H1 (cell line): ENCODE measurements around the gene LEPR. TPM values are rescaled to one million over a fixed set of nuclear protein-coding genes. Genes with fewer than 3 reads are reported as not detected.

ENCODE experiments used
- CTCF ChIA-PET: fragments of 300-600 bp; sonication (Branson Sonifier 250); formaldehyde crosslinking; loops from one replicate; lab custom pipeline; 2021; ENCODE audit not compliant: partially characterized antibody; lab: Charles Lee
- POLR2A ChIA-PET: fragments of 300-600 bp; sonication (Branson Sonifier 250); formaldehyde crosslinking; loops from one replicate; lab custom pipeline; 2021; ENCODE audit warnings: inconsistent platforms; ENCODE audit not compliant: partially characterized antibody; lab: Charles Lee
- DNase-seq, 2 experiments: peaks; one replicate each; pipeline versions ENCODE4 v3.0.0 to v3.0.0-alpha.2; 2010 to 2022; ENCODE audit warnings: low spot score in 2 of 2, low read depth in 1 of 2, mixed read lengths in 1 of 2
- FAIRE-seq: peaks from 2 replicates; lab custom pipeline; 2011; peaks lifted over from hg19 to GRCh38; lab: Jason Lieb, UNC
- H2AFZ ChIP-seq: 2 replicates; pipeline ENCODE4 v1.8.1; 2012; ENCODE audit warnings: low read length, inconsistent platforms
- H2AK5ac ChIP-seq: 2 replicates; pipeline ENCODE4 v1.6.1; 2013; ENCODE audit warnings: low read depth, low read length
- H2BK120ac ChIP-seq: replicated peaks from 2 replicates; pipeline ENCODE3; 2013; ENCODE audit warnings: low read depth, low read length, inconsistent platforms
- H2BK12ac ChIP-seq: 2 replicates; pipeline ENCODE4 v1.6.1; 2013; ENCODE audit warnings: low read depth, low read length
- H2BK15ac ChIP-seq: 2 replicates; pipeline ENCODE4 v1.6.1; 2013; ENCODE audit warnings: low read length
- H2BK20ac ChIP-seq: 2 replicates; pipeline ENCODE4 v1.6.1; 2013; ENCODE audit warnings: low read length
- H2BK5ac ChIP-seq: 2 replicates; pipeline ENCODE4 v1.6.1; 2013; ENCODE audit warnings: low read depth, low read length
- H3K14ac ChIP-seq: 2 replicates; pipeline ENCODE4 v1.6.1; 2013; ENCODE audit warnings: inconsistent platforms; ENCODE audit not compliant: insufficient read length
- H3K18ac ChIP-seq: 2 replicates; pipeline ENCODE4 v1.6.1; 2013; ENCODE audit warnings: low read length; ENCODE audit errors: extremely low read depth
- H3K23ac ChIP-seq: 2 replicates; pipeline ENCODE4 v1.6.1; 2013; ENCODE audit warnings: inconsistent platforms; ENCODE audit not compliant: insufficient read length
- H3K23me2 ChIP-seq: 2 replicates; pipeline ENCODE4 v1.6.1; 2013; ENCODE audit warnings: low read depth, low read length
- H3K27ac ChIP-seq: 2 replicates; pipeline ENCODE4 v1.6.1; 2011; ENCODE audit warnings: low read depth, low read length, inconsistent platforms
- H3K27me3 ChIP-seq, 4 experiments: replicated peaks in 1 of 4; 1 replicate in 1 of 4; 2 replicates in 3 of 4; pipeline versions ENCODE4 v1.6.1 to v1.8.1; 2011 to 2013; ENCODE audit warnings: low read length in 3 of 4, mild to moderate bottlenecking in 3 of 4, inconsistent platforms in 2 of 4, mixed read lengths in 2 of 4, moderate library complexity in 1 of 4; ENCODE audit not compliant: control insufficient read depth in 3 of 4, insufficient read depth in 3 of 4; ENCODE audit errors: extremely low read depth in 1 of 4
- H3K36me3 ChIP-seq, 4 experiments: 2 replicates each; pipeline versions ENCODE4 v1.6.1 to v1.8.1; 2011 to 2013; ENCODE audit warnings: mild to moderate bottlenecking in 4 of 4, low read length in 3 of 4, moderate library complexity in 2 of 4, control low read depth in 1 of 4, inconsistent platforms in 1 of 4; ENCODE audit not compliant: insufficient read depth in 4 of 4, control insufficient read depth in 2 of 4
- H3K4ac ChIP-seq: replicated peaks from 2 replicates; pipeline ENCODE3; 2013; ENCODE audit warnings: low read length, low read depth, mixed read lengths, inconsistent platforms; ENCODE audit not compliant: insufficient read length
- H3K4me1 ChIP-seq, 4 experiments: replicated peaks in 1 of 4; 1 replicate in 1 of 4; 2 replicates in 3 of 4; pipeline versions ENCODE4 v1.6.1 to v1.8.1; 2011 to 2013; ENCODE audit warnings: low read length in 3 of 4, inconsistent platforms in 2 of 4, mixed read lengths in 1 of 4; ENCODE audit not compliant: insufficient read depth in 4 of 4, control insufficient read depth in 3 of 4
- H3K4me2 ChIP-seq, 2 experiments: 2 replicates each; pipeline versions ENCODE4 v1.6.1 to v1.8.1; 2011 to 2013; ENCODE audit warnings: low read depth in 2 of 2, low read length in 2 of 2, control low read depth in 1 of 2, inconsistent platforms in 1 of 2, mild to moderate bottlenecking in 1 of 2; ENCODE audit not compliant: insufficient read depth in 1 of 2
- H3K4me3 ChIP-seq, 4 experiments: fragments of 200-600, 300-600 bp in 1 of 4; sonication (generic), shearing (Covaris generic), sonication (Bioruptor Twin) in 1 of 4; 2 replicates each; pipeline versions ENCODE4 v1.5.1 to v1.8.1; 2011 to 2016; ENCODE audit warnings: low read length in 4 of 4, low read depth in 3 of 4, control low read depth in 2 of 4, inconsistent platforms in 2 of 4, mild to moderate bottlenecking in 2 of 4, mixed read lengths in 1 of 4, moderate library complexity in 1 of 4; ENCODE audit not compliant: insufficient read depth in 2 of 4; ENCODE audit errors: extremely low read depth in 1 of 4
- H3K56ac ChIP-seq: replicated peaks from 2 replicates; pipeline ENCODE3; 2013; ENCODE audit warnings: low read depth, mild to moderate bottlenecking, mixed read lengths, low read length, inconsistent platforms; ENCODE audit not compliant: insufficient read length
- H3K79me1 ChIP-seq: 2 replicates; pipeline ENCODE4 v1.6.1; 2013; ENCODE audit warnings: low read depth, low read length, control low read depth
- H3K79me2 ChIP-seq, 2 experiments: 2 replicates each; pipeline versions ENCODE4 v1.6.1 to v1.8.1; 2012 to 2013; ENCODE audit warnings: low read length in 2 of 2, mild to moderate bottlenecking in 2 of 2, inconsistent platforms in 1 of 2; ENCODE audit not compliant: insufficient read depth in 2 of 2, control insufficient read depth in 1 of 2
- H3K9ac ChIP-seq, 4 experiments: replicated peaks in 1 of 4; 1 replicate in 1 of 4; 2 replicates in 3 of 4; pipeline versions ENCODE4 v1.6.1 to v1.8.1; 2011 to 2013; ENCODE audit warnings: low read depth in 3 of 4, low read length in 3 of 4, control low read depth in 2 of 4, mild to moderate bottlenecking in 2 of 4, moderate library complexity in 2 of 4, inconsistent platforms in 1 of 4; ENCODE audit errors: extremely low read depth in 1 of 4
- H3K9me3 ChIP-seq, 2 experiments: 2 replicates each; pipeline versions ENCODE4 v1.6.1 to v1.8.1; 2012 to 2013; ENCODE audit warnings: mild to moderate bottlenecking in 2 of 2, moderate library complexity in 2 of 2, control low read depth in 1 of 2, inconsistent platforms in 1 of 2, low read depth in 1 of 2, low read length in 1 of 2, mixed read lengths in 1 of 2; ENCODE audit not compliant: insufficient read depth in 2 of 2
- H4K20me1 ChIP-seq, 2 experiments: replicated peaks in 1 of 2; 2 replicates each; pipeline versions ENCODE3 to v1.8.1; 2011 to 2013; ENCODE audit warnings: inconsistent platforms in 2 of 2, low read length in 2 of 2, mild to moderate bottlenecking in 1 of 2; ENCODE audit not compliant: insufficient read depth in 2 of 2, control insufficient read depth in 1 of 2
- H4K5ac ChIP-seq: 2 replicates; pipeline ENCODE4 v1.6.1; 2013; ENCODE audit warnings: low read length, low read depth, mixed read lengths, inconsistent platforms; ENCODE audit not compliant: insufficient read length
- H4K8ac ChIP-seq: 2 replicates; pipeline ENCODE4 v1.8.0; 2013; ENCODE audit warnings: mild to moderate bottlenecking, moderate library complexity, low read length, inconsistent platforms; ENCODE audit not compliant: insufficient read depth; ENCODE audit errors: extremely low read depth
- H4K91ac ChIP-seq: replicated peaks from 2 replicates; pipeline ENCODE3; 2013; ENCODE audit warnings: low read length, mixed read lengths, inconsistent platforms; ENCODE audit not compliant: insufficient read length
- ATF2 ChIP-seq: IDR thresholded peaks from 2 replicates; pipeline ENCODE4 v1.6.1; 2012; ENCODE audit warnings: low read length, inconsistent platforms
- EGR1 ChIP-seq: IDR thresholded peaks from 2 replicates; pipeline ENCODE4 v1.6.1; 2011; ENCODE audit warnings: low read depth, low read length, borderline replicate concordance
- EP300 ChIP-seq, 2 experiments: IDR thresholded peaks; 1 replicate in 1 of 2; 2 replicates in 1 of 2; pipeline ENCODE4 v1.6.1; 2011 to 2012; ENCODE audit warnings: low read depth in 2 of 2, low read length in 2 of 2, mild to moderate bottlenecking in 2 of 2, borderline replicate concordance in 1 of 2, inconsistent platforms in 1 of 2, moderate library complexity in 1 of 2
- RAD21 ChIP-seq, 2 experiments: IDR thresholded peaks in 1 of 2; conservative IDR thresholded peaks in 1 of 2; 2 replicates each; pipeline ENCODE4 v1.6.1; 2011; ENCODE audit warnings: low read depth in 2 of 2, low read length in 2 of 2, improper control_type of control experiment in 1 of 2, inconsistent platforms in 1 of 2, mild to moderate bottlenecking in 1 of 2, moderate library complexity in 1 of 2
- RFX5 ChIP-seq: IDR thresholded peaks from 2 replicates; pipeline ENCODE4 v1.6.1; 2011; ENCODE audit warnings: low read depth, low read length, improper control_type of control experiment, borderline replicate concordance
- whole genome bisulfite sequencing, 2 experiments: shearing (Covaris generic) in 1 of 2; methylation state at CpG; one replicate each; pipeline versions ENCODE4 v1.1.6 to v1.1.7; 2013 to 2015; ENCODE audit warnings: low lambda C conversion rate in 2 of 2, mixed read lengths in 2 of 2, inconsistent platforms in 1 of 2, low coverage in 1 of 2, missing lambda C conversion rate in 1 of 2; ENCODE audit not compliant: insufficient replicate concordance in 2 of 2, insufficient coverage in 1 of 2, insufficient read length in 1 of 2; ENCODE audit errors: extremely low coverage in 1 of 2, missing lambda C conversion rate in 1 of 2; 5-methylcytosine and 5-hydroxymethylcytosine counted together
- polyA plus RNA-seq, 7 experiments: library from polyadenylated mRNA; depleted of rRNA in 3 of 7; stranded (reverse) in 5 of 7; unstranded in 2 of 7; fragments of >200 nt in 5 of 7; fragments of 200-250 nt in 2 of 7; gene quantifications; 1 replicate in 5 of 7; 2 replicates in 1 of 7; 4 replicates in 1 of 7; pipeline versions ENCODE4 v1.2.1 to v1.2.3, GENCODE V29; 2011 to 2013; ENCODE audit warnings: missing spikeins in 2 of 7, mixed read lengths in 2 of 7
- total RNA-seq: library from RNA; stranded (reverse); fragmentation: NEBNext Ultra II Directional; extraction: Animal tissue kit (Norgen Biotek cat#: 25700); gene quantifications from 2 replicates; pipeline ENCODE4 v1.2.1, GENCODE V29; 2021
- TF ChIP-seq, protein P1 (sequence below), 3 experiments: IDR thresholded peaks; 1 replicate in 2 of 3; 2 replicates in 1 of 3; pipeline versions ENCODE4 v1.5.1 to v1.6.1; 2011; ENCODE audit warnings: low read length in 3 of 3, mild to moderate bottlenecking in 3 of 3, inconsistent platforms in 2 of 3, low read depth in 1 of 3, moderate library complexity in 1 of 3; ENCODE audit not compliant: insufficient read depth in 1 of 3; ENCODE audit errors: control extremely low read depth in 1 of 3

LEPR gene
- total and polyA plus RNA-seq, 2 of the 8 experiments (the other 6 are each of a cell fraction or from before 2014, with no cell fraction given) = 1.3 to 3.9 TPM

DNA sequence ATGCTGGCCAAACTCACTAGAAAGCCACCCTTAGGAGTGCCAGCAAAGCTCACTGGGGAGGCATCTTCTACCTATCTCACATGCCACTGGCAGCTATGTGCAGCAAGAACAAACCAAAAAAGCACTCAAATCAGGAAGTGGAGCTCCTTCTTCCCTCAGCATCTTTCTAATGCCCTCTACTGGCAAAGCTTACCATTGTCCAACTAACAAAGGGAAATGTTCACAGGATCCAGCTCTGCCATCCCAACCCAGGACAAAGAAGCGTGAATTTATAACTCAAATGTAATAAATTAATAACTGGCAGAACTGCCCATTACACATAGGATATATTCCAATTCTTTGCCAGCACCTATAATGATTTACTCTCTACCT, 38.9 kb downstream of the LEPR start:
- Histone ChIP-seq H3K79me2 (no peaks in the 10 kb centered on the region), H3K23ac (no peak overlapping the region), H3K18ac (no peak overlapping the region), H2BK12ac (0 out of 2 replicates have a peak overlapping the region, but pooled peaks have one; percentile 75), H3K4me2 (no peak overlapping the region), H3K4me1 (peaks cover 0 to 4% (median 1%) of the 10 kb centered on the region in 4 experiments; a peak in 2 of 7 replicates), H3K27ac (no peak overlapping the region), H2BK20ac (no peak overlapping the region), H3K9me3 (peaks cover 2 to 3% of the 10 kb centered on the region in 2 experiments; a peak in 2 of 4 replicates), H4K20me1 (no peaks in the 10 kb centered on the region), H2AK5ac (no peak overlapping the region), H3K9ac (no peak overlapping the region), H4K91ac (no peak overlapping the region), H3K4me3 (no peak overlapping the region), H4K8ac (no peak overlapping the region), H3K56ac (no peak overlapping the region), H2BK15ac (no peak overlapping the region), H3K23me2 (no peaks in the 10 kb centered on the region), H2BK120ac (no peak overlapping the region), H2BK5ac (no peak overlapping the region), H3K14ac (no peak overlapping the region), H3K27me3 (no peaks in the 10 kb centered on the region), H2AFZ (no peak overlapping the region)
- 87% methylated on average over 1 of the region's 1 CpG; no CpG with 5 or more reads in 1 of the 2 experiments for WGBS, 2 experiments
- CTCF ChIA-PET = interaction anchor here (0.5 to 3.6 kb wide), 49 partner anchors 10 to 1194 kb away, joined by 3 to 58 read pairs (median 4); partner anchors contain the start of genes DNAJC6, LEPR and LEPROT
- POLR2A ChIA-PET = interaction anchor here (0.6 to 0.7 kb wide), 3 partner anchors 253 to 991 kb away, joined by 3 to 6 read pairs (median 3); no protein-coding TSS in a partner anchor
- DNase-seq = no peak
- TF ChIP-seq EP300 (IDR thresholded peaks at IDR 0.05; ENCODE audit: borderline replicate concordance in 1 of 2, low read depth in 2 of 2, low read length in 2 of 2) = no peak
- no peak for TF ChIP-seq RFX5
- no peak for TF ChIP-seq ATF2
- TF ChIP-seq RAD21 (IDR thresholded peaks at IDR 0.05 in 1 of 2, conservative IDR thresholded peaks at IDR 0.05 in 1 of 2; ENCODE audit: low read depth in 2 of 2, low read length in 2 of 2) = peak; percentile 70 to 80
- no peak for TF ChIP-seq EGR1
- TF ChIP-seq, protein P1, sequence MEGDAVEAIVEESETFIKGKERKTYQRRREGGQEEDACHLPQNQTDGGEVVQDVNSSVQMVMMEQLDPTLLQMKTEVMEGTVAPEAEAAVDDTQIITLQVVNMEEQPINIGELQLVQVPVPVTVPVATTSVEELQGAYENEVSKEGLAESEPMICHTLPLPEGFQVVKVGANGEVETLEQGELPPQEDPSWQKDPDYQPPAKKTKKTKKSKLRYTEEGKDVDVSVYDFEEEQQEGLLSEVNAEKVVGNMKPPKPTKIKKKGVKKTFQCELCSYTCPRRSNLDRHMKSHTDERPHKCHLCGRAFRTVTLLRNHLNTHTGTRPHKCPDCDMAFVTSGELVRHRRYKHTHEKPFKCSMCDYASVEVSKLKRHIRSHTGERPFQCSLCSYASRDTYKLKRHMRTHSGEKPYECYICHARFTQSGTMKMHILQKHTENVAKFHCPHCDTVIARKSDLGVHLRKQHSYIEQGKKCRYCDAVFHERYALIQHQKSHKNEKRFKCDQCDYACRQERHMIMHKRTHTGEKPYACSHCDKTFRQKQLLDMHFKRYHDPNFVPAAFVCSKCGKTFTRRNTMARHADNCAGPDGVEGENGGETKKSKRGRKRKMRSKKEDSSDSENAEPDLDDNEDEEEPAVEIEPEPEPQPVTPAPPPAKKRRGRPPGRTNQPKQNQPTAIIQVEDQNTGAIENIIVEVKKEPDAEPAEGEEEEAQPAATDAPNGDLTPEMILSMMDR (IDR thresholded peaks at IDR 0.05; ENCODE audit: control extremely low read depth in 1 of 3, insufficient read depth in 1 of 3, low read depth in 1 of 3, low read length in 3 of 3) = peak in 2 of 3 experiments; percentile 62 to 74; a peak in 3 of 4 replicates
- TF ChIP-seq, all 59 proteins: peak for 2
- no peaks in the 10 kb centered on the region for H3K79me1 ChIP-seq
- no peak overlapping the region for H3K4ac ChIP-seq
- H4K5ac ChIP-seq = no peak overlapping the region
- H3K36me3 ChIP-seq = no peaks in the 10 kb centered on the region
- FAIRE-seq = no peak
